ENCODE measurements around the gene ODAD4.

ODAD4 gene

GRCh38 chr17:41976142-41976768, 45.8 kb downstream of the ODAD4 start:
- ChIA-PET POLR2A (interaction anchor here (1.8 kb wide), 1 partner anchor 9 kb away, joined by 9 read pairs; the partner anchor contains the start of gene CNP), CTCF (interaction anchor here (0.9 to 1.5 kb wide), 5 partner anchors 11 to 44 kb away, joined by 3 to 6 read pairs (median 4); partner anchors contain the start of gene NKIRAS2)
- no peak for TF ChIP-seq CTCF (IDR thresholded peaks at IDR 0.05; ENCODE audit: control extremely low read depth, extremely low read depth, low read depth, missing control alignments)
- no peak for DNase-seq (ENCODE audit: extremely low spot score)

- ChIA-PET POLR2A (no interaction called here), CTCF (interaction anchor here (1.0 to 1.2 kb wide), 2 partner anchors 11 to 24 kb away, joined by 3 read pairs; partner anchors contain the start of gene CNP)
- TF ChIP-seq CTCF (IDR thresholded peaks at IDR 0.05; ENCODE audit: control extremely low read depth, extremely low read depth, low read depth, missing control alignments), result no peak
- no peak for DNase-seq (ENCODE audit: extremely low spot score)
Observed at GRCh38 chr17:41977991-41978390, 47.6 kb downstream of the ODAD4 start.

- POLR2A ChIA-PET, result no interaction called here
- TF ChIP-seq CTCF (IDR thresholded peaks at IDR 0.05; ENCODE audit: control extremely low read depth, extremely low read depth, low read depth, missing control alignments), result no peak
- CTCF ChIA-PET, result interaction anchor here (1.0 to 3.8 kb wide), 4 partner anchors 11 to 136 kb away, joined by 3 to 9 read pairs (median 6); partner anchors contain the start of gene NKIRAS2
- no peak for DNase-seq (ENCODE audit: extremely low spot score)
Observed at GRCh38 chr17:41982026-41982760, 51.8 kb downstream of the ODAD4 start.

- no peak for TF ChIP-seq CTCF (IDR thresholded peaks at IDR 0.05; ENCODE audit: control extremely low read depth, extremely low read depth, low read depth, missing control alignments)
- CTCF ChIA-PET, result interaction anchor here (1.7 to 1.8 kb wide), 2 partner anchors 18 to 21 kb away, joined by 4 read pairs; partner anchors contain the start of gene CNP
- DNase-seq (ENCODE audit: extremely low spot score), result no peak
- POLR2A ChIA-PET, result no interaction called here
Observed at GRCh38 chr17:41984454-41984853, 54.0 kb downstream of the ODAD4 start.

- ChIA-PET POLR2A (interaction anchor here (0.6 kb wide), 1 partner anchor 123 kb away, joined by 3 read pairs; no protein-coding TSS in a partner anchor), CTCF (interaction anchor here (1.0 to 1.8 kb wide), 3 partner anchors 20 to 32 kb away, joined by 3 to 4 read pairs (median 3); no protein-coding TSS in a partner anchor)
- no peak for DNase-seq (ENCODE audit: extremely low spot score)
- TF ChIP-seq CTCF (IDR thresholded peaks at IDR 0.05; ENCODE audit: control extremely low read depth, extremely low read depth, low read depth, missing control alignments), result no peak
Observed at GRCh38 chr17:41985919-41986318, 55.5 kb downstream of the ODAD4 start.

- no peak for TF ChIP-seq CTCF (IDR thresholded peaks at IDR 0.05; ENCODE audit: control extremely low read depth, extremely low read depth, low read depth, missing control alignments)
- ChIA-PET POLR2A (no interaction called here), CTCF (no interaction called here)
- no peak for DNase-seq (ENCODE audit: extremely low spot score)
Observed at GRCh38 chr17:41986634-41987033, 56.2 kb downstream of the ODAD4 start.
